Kidney tubule cell (primary cell): ENCODE data around the gene PPP2R5E.

Experiments used
- DNase-seq: peaks from one replicate; pipeline ENCODE4 v3.0.0-alpha.2; 2018; ENCODE audit warnings: low spot score

Gene PPP2R5E

DNA sequence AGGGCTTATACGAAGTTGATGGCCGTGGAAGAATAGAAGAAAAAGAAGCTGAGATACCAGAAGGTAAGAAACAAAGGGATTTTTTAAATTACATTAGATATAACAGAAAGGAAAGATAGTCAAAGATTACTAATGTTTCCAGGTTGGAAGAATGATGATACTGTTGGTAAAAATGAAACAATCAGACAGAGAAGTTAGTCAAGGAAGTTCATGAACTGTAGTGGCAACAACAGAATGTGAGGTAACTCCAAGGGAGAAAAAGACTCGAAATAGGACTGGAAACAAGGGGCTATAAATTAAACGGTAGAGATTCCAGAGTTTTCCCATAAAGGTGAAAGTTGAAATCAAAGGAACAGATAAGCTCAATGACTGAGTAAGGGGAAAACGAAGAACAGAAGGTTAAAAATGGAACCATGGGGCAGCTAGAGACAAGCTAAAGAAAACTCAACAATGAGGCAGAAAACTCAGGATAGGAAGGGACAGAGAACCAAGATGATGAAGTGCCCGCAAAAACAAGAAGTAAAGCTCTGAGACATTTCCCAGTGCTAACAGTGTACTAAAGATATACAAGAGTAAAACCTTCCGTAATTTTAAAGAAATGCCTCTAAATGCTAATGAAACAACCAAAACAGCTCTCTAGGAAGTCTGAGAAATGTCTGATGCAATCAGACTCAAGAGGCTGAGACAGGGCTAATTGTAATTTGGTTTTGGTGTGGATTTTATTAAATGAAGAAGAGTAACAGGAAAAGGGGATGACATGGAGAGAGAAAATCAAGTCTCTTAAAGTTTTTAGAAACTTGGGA, 70.0 kb downstream of the PPP2R5E start:
- DNase-seq: no peak

DNA sequence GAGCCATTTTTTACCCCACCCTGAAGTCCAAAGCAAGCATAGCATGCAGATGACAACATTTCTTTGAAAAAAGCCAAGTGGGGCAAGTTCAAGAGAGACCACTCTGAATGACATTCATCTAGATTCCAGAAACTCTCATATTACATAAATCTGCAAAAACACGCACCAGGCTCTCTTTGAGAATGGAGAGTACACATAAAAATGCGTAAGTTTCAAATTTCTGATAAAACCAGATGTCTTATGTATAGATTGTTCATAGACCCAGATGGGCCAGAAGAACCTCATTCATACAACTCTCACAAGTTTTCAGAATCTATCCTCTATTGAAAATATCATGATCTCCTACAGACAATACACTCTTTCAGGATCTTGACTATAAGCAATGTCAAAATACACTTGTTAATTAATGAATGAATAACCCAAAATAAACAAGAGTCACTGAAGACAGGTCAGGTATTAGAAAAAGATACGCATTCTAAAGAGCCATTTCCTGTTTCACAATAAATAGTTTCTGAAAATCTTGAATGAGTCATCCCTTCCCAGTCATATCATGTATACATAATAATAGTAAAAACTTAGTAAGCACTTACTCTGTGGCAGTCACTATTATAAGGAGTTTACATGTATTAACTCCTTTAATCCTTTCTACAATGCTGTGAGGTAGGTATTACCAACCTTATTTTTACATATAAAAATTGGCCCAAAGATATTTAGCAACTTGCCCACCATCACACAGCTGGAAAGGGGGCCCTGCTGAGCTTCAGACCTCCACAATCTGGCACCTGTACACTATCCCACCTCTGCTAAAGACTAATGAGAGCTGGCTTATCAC, 72.0 kb downstream of the PPP2R5E start:
- peak; percentile 87 for DNase-seq

DNA sequence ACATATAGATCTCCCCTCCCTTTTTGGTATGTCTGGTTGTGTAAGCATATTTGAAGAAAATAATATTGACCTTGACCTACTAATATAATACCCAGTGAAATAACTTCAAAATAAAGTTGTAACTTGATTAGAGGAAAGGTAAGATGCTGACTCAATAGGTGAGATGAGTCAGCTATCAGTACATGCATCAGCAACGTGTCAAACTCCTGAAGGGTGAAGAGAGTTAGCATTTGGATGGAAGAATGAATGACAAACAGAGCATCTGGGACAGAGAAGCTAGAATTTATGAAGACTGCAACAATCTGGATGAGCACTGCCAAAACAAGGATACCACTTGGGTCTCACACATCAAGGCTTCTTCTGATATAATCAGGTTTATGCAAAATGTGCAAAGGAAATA, 74.9 kb downstream of the PPP2R5E start:
- DNase-seq: peak; percentile 76

GRCh38 chr14:63467440-63468072, 75.6 kb downstream of the PPP2R5E start:
- DNase-seq: no peak

- DNase-seq: no peak
Measured at GRCh38 chr14:63465347-63465746, 77.8 kb downstream of the PPP2R5E start.

DNA sequence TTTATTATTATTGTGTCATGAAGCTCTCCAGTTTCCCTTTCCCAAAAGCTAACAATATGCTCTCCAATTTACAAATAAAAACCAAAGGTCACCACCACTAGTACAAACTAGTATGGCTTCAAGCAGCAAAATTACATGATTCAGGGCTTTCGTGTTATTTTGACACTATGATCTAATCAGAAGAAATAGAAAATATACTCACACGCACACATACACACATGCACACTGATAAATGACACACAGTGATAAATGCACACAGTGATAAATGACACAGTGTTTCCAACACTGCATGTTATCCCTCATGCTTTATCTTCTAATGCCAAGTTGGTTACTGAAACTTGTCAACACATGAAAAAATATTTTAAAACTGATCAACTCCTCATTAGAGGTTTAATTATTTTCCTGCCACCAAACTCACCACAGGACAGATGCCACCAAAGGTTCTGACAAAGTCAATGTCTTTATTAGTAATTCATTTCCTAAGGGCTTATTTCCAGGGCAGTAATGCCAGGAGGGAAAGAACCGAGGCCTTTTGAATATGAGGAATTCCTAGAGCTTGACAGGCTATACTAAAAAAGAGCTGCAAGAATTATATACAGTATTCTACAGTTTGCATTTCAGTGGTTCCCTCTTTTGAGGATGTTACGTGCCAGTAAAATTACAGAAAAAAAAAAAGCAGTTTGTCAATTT, 82.4 kb downstream of the PPP2R5E start:
- DNase-seq: no peak

GRCh38 chr14:63459738-63460137, 83.4 kb downstream of the PPP2R5E start:
- DNase-seq: no peak

DNA sequence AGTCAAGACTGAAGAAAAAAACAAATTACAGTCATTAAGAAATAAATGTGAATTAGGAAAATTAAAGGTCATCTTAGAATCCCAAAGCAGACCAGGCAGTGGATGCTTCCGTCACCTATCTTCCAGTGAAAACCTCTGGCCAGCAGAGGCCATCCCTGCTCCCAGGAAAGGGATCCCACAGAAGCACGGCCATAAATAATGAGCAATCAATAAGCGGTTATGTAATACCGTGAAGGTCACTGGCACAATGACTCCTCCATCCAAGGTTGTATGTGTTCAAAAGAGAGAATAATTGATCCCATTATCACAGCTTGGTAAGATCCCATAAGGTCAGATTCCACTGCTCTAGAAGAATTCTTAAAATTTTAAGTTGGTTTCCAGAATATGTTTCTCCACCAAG, 85.7 kb downstream of the PPP2R5E start:
- no peak for DNase-seq

DNA sequence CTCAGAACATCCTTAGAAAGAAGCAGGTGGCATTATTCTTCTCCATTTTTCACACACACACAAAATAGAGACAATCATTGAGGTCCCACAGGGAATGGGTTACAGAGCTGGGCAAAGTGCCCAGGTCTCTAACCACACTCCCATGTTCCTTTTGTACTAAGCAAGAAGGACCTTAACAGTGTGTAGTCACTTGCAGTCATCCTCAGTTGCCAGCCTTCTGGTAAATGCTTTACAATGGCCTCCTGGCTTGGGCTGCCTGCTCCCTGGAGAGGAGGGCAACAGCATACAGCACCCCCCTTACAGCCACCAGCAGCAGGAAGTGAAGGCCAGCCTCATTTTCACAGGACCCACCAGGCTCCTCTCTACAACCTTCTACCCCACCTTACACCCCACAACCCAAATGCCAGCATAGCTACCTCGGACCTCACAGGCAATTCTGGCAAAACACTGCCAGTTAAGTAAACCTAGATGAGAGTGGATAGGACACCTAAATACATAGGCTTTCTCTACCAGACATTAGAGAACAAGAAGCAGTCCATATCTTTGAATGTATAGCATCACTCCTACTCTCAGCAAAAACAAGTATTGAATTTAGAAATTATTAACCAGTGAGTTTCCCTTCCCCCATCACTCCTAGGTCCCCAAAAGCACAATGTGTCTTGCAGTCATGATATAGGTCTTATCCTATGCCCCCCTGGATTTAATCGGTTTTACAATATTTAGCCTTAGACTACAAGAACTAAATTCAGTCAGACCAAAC, 88.1 kb downstream of the PPP2R5E start:
- peak; percentile 62 for DNase-seq

GRCh38 chr14:63454436-63454835, 88.7 kb downstream of the PPP2R5E start:
- no peak for DNase-seq

DNA sequence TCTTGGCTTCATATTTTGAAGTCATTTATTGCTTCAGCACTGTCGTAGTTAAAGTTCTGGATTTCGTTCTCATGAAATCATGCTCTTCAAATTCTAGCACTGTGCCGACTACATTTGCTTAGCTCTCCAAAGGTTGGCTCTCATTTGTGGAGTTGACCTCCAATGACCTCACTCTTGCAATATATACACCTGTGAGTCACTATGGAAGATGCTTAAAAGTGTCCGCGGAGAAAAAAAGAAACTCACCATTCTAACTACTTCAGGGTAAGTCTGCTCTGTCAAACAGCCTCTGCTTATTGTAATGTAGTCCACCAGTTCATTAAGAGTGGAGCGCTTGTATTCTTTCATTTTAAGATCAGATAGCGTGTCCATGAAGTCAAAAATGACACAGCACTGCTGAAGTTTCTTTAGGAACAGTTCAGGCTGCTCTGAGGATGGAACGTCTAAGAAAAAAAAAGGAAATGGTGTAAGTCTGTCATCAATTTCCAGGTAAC, 89.7 kb downstream of the PPP2R5E start:
- no peak for DNase-seq

GRCh38 chr14:63452796-63453195, 90.4 kb downstream of the PPP2R5E start:
- no peak for DNase-seq

GRCh38 chr14:63448841-63449240, 94.3 kb downstream of the PPP2R5E start:
- no peak for DNase-seq

- no peak for DNase-seq
Measured at GRCh38 chr14:63444588-63444987, 98.6 kb downstream of the PPP2R5E start.

DNA sequence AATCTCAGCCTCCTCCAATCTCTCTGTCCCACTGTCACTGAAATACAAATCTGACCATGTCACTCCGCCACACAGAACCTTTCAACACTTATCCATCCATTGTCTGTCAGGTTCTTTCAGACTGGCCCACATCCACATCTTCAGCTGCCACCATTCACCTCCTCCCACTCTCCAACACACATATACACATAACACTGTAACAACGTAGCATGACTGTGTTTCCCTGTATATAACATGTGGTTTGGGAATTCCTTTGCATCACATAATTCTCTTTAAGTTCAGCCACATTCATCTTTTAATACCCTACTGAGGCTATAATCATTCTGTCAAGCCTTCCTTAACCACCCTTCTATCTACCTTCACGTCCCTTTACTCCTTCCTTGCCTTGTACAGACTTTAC, 99.2 kb downstream of the PPP2R5E start:
- DNase-seq: no peak

GRCh38 chr14:63443361-63443760, 99.8 kb downstream of the PPP2R5E start:
- DNase-seq: no peak

DNA sequence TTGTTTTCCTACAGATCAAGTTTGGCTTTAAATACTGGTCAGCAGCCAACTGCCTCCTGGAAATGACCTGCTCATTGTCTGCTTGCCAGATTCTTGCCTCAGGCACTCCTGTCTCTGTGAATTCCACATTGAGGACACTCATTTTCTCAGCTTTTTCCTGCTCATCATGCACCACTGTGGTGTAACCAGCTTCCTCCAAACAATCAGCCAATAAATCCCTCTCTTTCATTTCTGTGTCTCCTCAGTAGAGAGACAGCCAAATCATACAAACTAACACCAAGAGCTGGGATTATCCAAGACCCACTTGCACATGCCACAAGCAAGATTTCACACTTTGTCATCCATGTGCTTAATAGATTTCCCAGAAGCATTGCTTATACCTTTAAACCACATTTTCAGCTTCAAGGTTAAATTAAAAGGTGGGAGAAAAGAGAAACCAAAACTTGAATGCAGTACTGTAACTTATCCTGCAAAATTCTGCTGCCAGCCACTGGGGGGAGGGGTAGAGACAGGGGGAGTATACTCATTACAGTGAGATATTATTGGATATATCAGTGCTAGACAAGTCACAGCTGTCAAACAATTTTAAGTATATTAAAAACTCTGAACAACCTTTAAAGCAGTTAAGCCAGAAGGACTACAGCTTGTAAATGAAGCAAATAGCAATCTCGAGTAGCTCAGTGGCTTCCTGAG, 105.0 kb downstream of the PPP2R5E start:
- peak; percentile 87 for DNase-seq

GRCh38 chr14:63436286-63437098, 106.7 kb downstream of the PPP2R5E start:
- no peak for DNase-seq

DNA sequence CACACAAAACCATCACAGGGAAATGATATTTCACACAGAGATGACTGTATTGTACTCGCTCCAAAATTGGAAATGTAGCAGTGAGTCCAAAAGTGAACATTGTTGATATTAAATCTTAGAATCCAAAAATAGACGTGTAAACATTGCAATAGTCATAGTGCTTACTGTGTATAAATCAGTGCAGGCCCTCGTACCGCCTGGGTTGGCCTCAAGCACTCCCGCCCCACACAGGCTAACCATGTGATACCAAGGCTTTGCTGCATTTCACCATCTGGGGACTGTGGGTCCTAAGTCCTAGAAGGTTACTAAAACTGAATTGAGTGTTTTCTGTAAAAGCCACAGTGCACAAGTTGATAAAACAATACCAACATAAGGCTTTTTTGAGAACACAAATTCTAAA, 107.3 kb downstream of the PPP2R5E start:
- DNase-seq: no peak

DNA sequence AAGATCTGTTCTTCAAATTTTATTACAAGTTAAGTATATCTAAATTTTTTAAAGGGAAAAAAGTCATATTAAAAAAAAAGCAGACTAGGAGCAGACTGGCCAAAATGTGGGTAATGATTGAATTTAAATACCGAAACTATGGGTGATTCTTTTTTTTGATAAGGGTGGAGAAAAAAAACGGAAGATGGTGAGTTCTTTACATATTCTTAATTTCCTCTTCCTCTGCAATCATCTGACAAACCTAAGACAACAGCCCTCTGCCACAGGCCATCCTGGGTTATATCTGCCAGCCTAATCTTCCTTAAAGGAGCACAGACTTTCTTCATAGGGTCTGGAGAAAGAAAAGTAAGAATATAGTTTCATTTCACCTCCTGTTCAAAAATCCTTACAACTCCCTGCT, 108.0 kb downstream of the PPP2R5E start:
- no peak for DNase-seq
